ENCODE data around the gene CAPN12. TPM values are rescaled to one million over a fixed set of nuclear protein-coding genes. Genes with fewer than 3 reads are reported as not detected.

The CAPN12 gene
- polyA plus RNA-seq, 1 of the 3 experiments (the other 2 are of a cell fraction): 3.0 TPM

GRCh38 chr19:38769635-38770211, 25.4 kb upstream of the CAPN12 start:
- CTCF ChIA-PET: interaction anchor here (0.6 to 1.7 kb wide), 7 partner anchors 13 to 161 kb away, joined by 3 to 13 read pairs (median 3); partner anchors contain the start of genes ECH1, LGALS7B, MRPS12 and SARS2
- POLR2A ChIA-PET: no interaction called here
- H3F3A ChIP-seq (replicated peaks; ENCODE audit: insufficient read depth): no peaks in the 10 kb centered on the region
- H3K9me2 ChIP-seq: no peaks in the 10 kb centered on the region
- TF ChIP-seq EP300 (IDR thresholded peaks at IDR 0.05; ENCODE audit: borderline replicate concordance in 1 of 2, low read depth in 1 of 2, low read length in 1 of 2) (no peak), ELF1 (IDR thresholded peaks at IDR 0.05) (no peak), RAD21 (IDR thresholded peaks at IDR 0.05; ENCODE audit: low read length) (peak; percentile 27), CTCF (IDR thresholded peaks at IDR 0.05) (peak; percentile 49), RCOR1 (IDR thresholded peaks at IDR 0.05; ENCODE audit: low read length) (no peak), RFX5 (IDR thresholded peaks at IDR 0.05; ENCODE audit: low read length) (no peak), MXI1 (IDR thresholded peaks at IDR 0.05; ENCODE audit: low read depth, low read length) (no peak)
- no peak overlapping the region for H2AFZ ChIP-seq (ENCODE audit: low read depth)
- no peaks in the 10 kb centered on the region for H3K36me3 ChIP-seq (replicated peaks in 1 of 2; ENCODE audit: control insufficient read depth in 1 of 2, insufficient read depth in 2 of 2, low read length in 1 of 2)
- no peaks in the 10 kb centered on the region for H3K4me1 ChIP-seq (ENCODE audit: control insufficient read depth in 1 of 2, insufficient read depth in 2 of 2, low read depth in 1 of 2, low read length in 1 of 2)
- no peaks in the 10 kb centered on the region for H3K27me3 ChIP-seq (ENCODE audit: insufficient read depth)
- no peaks in the 10 kb centered on the region for H3K79me2 ChIP-seq (ENCODE audit: insufficient read depth)
- no peak overlapping the region; a peak in 1 of 4 replicates for H3K4me3 ChIP-seq (ENCODE audit: low read depth in 2 of 2, low read length in 1 of 2)
- H3K9ac ChIP-seq: no peak overlapping the region
- 68% methylated on average over 22 of the region's 42 CpGs for WGBS (ENCODE audit: low lambda C conversion rate)
- no peaks in the 10 kb centered on the region for H3K9me3 ChIP-seq
- no peak overlapping the region for H3K27ac ChIP-seq (ENCODE audit: low read depth in 2 of 2, low read length in 1 of 2)
- no peaks in the 10 kb centered on the region for H4K20me1 ChIP-seq (ENCODE audit: insufficient read depth)
- peak; percentile 83 for DNase-seq
- H3K4me2 ChIP-seq: no peak overlapping the region

DNA sequence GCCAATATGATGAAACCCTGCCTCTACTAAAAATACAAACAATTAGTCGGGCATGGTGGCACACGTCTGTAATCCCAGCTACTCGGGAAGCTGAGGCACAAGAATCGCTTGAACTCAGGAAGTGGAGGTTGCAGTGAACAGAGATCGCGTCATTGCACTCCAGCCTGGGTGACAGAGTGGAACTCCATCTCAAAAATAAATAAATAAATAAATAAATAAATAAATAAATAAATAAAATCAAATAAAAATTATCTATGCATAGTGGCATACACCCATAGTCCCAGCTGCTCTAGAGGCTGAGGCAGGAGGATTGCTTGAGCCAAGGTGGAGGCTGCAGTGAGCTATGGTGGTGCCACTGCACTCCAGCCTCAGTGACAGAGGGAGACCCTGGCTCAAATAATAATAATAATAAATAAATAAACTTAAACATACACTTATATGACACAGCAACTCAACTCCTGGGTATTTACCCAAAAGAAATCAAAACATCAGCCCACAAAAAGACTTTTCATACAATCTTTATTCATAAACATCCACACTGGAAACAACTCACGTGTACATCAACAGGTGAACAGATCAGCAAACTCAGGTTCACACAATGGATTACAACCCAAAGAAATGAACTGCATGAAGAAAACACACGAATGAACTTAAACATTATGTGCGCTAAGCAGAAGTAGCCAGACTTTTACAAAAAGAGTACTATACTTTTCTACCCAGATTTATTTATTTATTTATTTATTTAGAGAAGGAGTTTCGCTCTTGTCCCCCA, 22.2 kb upstream of the CAPN12 start:
- no peak overlapping the region for H3K4me3 ChIP-seq (ENCODE audit: low read depth in 2 of 2, low read length in 1 of 2)
- no peaks in the 10 kb centered on the region for H3K79me2 ChIP-seq (ENCODE audit: insufficient read depth)
- H3K9ac ChIP-seq: no peak overlapping the region
- no peaks in the 10 kb centered on the region for H3K9me3 ChIP-seq
- H2AFZ ChIP-seq (ENCODE audit: low read depth): no peak overlapping the region
- H3K27me3 ChIP-seq (ENCODE audit: insufficient read depth): no peaks in the 10 kb centered on the region
- H3K9me2 ChIP-seq: no peaks in the 10 kb centered on the region
- no peaks in the 10 kb centered on the region for H4K20me1 ChIP-seq (ENCODE audit: insufficient read depth)
- no peak overlapping the region for H3K4me2 ChIP-seq
- H3K27ac ChIP-seq (ENCODE audit: low read depth in 2 of 2, low read length in 1 of 2): no peak overlapping the region
- H3K36me3 ChIP-seq (replicated peaks in 1 of 2; ENCODE audit: control insufficient read depth in 1 of 2, insufficient read depth in 2 of 2, low read length in 1 of 2): no peaks in the 10 kb centered on the region
- POLR2A ChIA-PET: no interaction called here
- 91% methylated on average over 10 of the region's 10 CpGs for whole genome bisulfite sequencing (ENCODE audit: low lambda C conversion rate)
- no peaks in the 10 kb centered on the region for H3K4me1 ChIP-seq (ENCODE audit: control insufficient read depth in 1 of 2, insufficient read depth in 2 of 2, low read depth in 1 of 2, low read length in 1 of 2)
- DNase-seq: no peak
- CTCF ChIA-PET: no interaction called here
- H3F3A ChIP-seq (replicated peaks; ENCODE audit: insufficient read depth): no peaks in the 10 kb centered on the region
- no peak for TF ChIP-seq TCF12 (IDR thresholded peaks at IDR 0.05)
- TF ChIP-seq TAF1 (IDR thresholded peaks at IDR 0.05; ENCODE audit: borderline replicate concordance, low read depth, low read length): no peak
- TF ChIP-seq, protein P1, sequence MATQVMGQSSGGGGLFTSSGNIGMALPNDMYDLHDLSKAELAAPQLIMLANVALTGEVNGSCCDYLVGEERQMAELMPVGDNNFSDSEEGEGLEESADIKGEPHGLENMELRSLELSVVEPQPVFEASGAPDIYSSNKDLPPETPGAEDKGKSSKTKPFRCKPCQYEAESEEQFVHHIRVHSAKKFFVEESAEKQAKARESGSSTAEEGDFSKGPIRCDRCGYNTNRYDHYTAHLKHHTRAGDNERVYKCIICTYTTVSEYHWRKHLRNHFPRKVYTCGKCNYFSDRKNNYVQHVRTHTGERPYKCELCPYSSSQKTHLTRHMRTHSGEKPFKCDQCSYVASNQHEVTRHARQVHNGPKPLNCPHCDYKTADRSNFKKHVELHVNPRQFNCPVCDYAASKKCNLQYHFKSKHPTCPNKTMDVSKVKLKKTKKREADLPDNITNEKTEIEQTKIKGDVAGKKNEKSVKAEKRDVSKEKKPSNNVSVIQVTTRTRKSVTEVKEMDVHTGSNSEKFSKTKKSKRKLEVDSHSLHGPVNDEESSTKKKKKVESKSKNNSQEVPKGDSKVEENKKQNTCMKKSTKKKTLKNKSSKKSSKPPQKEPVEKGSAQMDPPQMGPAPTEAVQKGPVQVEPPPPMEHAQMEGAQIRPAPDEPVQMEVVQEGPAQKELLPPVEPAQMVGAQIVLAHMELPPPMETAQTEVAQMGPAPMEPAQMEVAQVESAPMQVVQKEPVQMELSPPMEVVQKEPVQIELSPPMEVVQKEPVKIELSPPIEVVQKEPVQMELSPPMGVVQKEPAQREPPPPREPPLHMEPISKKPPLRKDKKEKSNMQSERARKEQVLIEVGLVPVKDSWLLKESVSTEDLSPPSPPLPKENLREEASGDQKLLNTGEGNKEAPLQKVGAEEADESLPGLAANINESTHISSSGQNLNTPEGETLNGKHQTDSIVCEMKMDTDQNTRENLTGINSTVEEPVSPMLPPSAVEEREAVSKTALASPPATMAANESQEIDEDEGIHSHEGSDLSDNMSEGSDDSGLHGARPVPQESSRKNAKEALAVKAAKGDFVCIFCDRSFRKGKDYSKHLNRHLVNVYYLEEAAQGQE (IDR thresholded peaks at IDR 0.05; ENCODE audit: low read depth, low read length): no peak
- no peak for TF ChIP-seq RCOR1 (IDR thresholded peaks at IDR 0.05; ENCODE audit: low read length)
- TF ChIP-seq EP300 (IDR thresholded peaks at IDR 0.05; ENCODE audit: borderline replicate concordance in 1 of 2, low read depth in 1 of 2, low read length in 1 of 2): no peak
- no peak for TF ChIP-seq MEF2A (IDR thresholded peaks at IDR 0.05; ENCODE audit: borderline replicate concordance, low read depth)
- TF ChIP-seq RFX5 (IDR thresholded peaks at IDR 0.05; ENCODE audit: low read length): no peak
- no peak for TF ChIP-seq CHD2 (IDR thresholded peaks at IDR 0.05; ENCODE audit: low read length, partially characterized antibody)
- TF ChIP-seq YY1 (IDR thresholded peaks at IDR 0.05; ENCODE audit: low read depth): no peak
- TF ChIP-seq, protein P2, sequence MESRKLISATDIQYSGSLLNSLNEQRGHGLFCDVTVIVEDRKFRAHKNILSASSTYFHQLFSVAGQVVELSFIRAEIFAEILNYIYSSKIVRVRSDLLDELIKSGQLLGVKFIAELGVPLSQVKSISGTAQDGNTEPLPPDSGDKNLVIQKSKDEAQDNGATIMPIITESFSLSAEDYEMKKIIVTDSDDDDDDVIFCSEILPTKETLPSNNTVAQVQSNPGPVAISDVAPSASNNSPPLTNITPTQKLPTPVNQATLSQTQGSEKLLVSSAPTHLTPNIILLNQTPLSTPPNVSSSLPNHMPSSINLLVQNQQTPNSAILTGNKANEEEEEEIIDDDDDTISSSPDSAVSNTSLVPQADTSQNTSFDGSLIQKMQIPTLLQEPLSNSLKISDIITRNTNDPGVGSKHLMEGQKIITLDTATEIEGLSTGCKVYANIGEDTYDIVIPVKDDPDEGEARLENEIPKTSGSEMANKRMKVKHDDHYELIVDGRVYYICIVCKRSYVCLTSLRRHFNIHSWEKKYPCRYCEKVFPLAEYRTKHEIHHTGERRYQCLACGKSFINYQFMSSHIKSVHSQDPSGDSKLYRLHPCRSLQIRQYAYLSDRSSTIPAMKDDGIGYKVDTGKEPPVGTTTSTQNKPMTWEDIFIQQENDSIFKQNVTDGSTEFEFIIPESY (IDR thresholded peaks at IDR 0.05; ENCODE audit: borderline replicate concordance, low read depth): no peak
- TF ChIP-seq, protein P3, sequence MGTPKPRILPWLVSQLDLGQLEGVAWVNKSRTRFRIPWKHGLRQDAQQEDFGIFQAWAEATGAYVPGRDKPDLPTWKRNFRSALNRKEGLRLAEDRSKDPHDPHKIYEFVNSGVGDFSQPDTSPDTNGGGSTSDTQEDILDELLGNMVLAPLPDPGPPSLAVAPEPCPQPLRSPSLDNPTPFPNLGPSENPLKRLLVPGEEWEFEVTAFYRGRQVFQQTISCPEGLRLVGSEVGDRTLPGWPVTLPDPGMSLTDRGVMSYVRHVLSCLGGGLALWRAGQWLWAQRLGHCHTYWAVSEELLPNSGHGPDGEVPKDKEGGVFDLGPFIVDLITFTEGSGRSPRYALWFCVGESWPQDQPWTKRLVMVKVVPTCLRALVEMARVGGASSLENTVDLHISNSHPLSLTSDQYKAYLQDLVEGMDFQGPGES (IDR thresholded peaks at IDR 0.05; ENCODE audit: low read depth, low read length): no peak
- TF ChIP-seq GABPA (IDR thresholded peaks at IDR 0.05; ENCODE audit: low read depth): no peak
- no peak for TF ChIP-seq FOSL2 (IDR thresholded peaks at IDR 0.05; ENCODE audit: borderline replicate concordance, low read depth)
- no peak for TF ChIP-seq SMC3 (IDR thresholded peaks at IDR 0.05; ENCODE audit: low read depth, low read length)
